Measurements from ENCODE around the gene EXD2. TPM values are rescaled to one million over a fixed set of nuclear protein-coding genes. Genes with fewer than 3 reads are reported as not detected.

EXD2 gene
- total RNA-seq, 1 experiment from 2014 or later, result 26.2 TPM

DNA sequence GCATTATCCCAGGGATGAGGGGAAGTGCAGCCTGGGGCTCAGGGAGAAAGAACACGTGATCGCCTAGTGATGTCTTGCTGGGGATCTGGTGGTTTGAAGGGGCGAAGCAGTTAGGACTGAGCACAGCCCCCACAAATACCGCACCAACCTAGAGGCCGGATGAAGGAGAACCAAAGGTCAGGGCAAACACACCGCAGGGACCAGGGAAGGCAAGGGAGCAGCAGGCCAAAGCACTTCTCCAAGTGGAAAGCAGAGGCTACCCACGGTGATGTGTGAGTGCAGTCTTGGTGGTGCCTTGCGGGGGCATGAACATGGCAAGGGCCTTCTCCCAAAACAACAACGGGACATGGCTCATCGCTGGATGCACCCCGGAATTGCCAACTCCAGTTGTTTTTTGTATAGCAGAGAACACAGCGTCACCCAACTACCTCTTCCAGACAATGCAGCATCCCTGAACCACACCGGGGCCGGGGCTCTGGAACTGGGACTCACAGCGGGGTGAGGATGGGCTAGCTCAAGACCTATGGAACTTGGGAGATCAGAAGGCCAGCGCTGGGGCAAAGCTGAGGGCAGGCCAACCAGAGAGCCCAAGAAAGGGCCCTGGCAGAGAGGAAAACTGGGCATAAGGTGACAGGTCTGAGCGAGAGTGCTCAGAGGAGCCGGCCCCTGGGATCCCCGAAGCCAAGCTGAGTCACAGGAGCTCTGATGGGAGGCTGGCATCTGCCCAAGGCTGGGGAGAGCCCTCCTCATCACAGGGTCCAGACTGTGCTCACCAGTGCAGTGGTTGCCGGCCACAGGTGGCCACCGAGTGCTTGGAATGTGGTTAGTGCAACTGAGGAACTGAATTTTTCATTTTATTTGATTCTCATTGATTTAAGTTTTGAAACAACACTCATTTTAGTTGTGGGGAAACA is 79.8 kb downstream of the EXD2 start:
- no peaks in the 10 kb centered on the region for H3K4me1 Mint-ChIP-seq
- DNase-seq (ENCODE audit: low spot score) (no peak), ATAC-seq (no peak)
- POLR2A ChIA-PET, result no interaction called here
- H3K4me3 Mint-ChIP-seq, result no peak overlapping the region
- H3K9me3 Mint-ChIP-seq, result peaks cover 2% of the 10 kb centered on the region; the same call in 1 of the 2 replicates
- CTCF ChIA-PET, result interaction anchor here (1.1 to 2.2 kb wide), 2 partner anchors 10 to 17 kb away, joined by 3 to 8 read pairs; no protein-coding TSS in a partner anchor
- H3K36me3 Mint-ChIP-seq, result no peaks in the 10 kb centered on the region
- TF ChIP-seq ESRRA (CRISPR knock-in tag; IDR thresholded peaks at IDR 0.05; ENCODE audit: borderline replicate concordance) (no peak), CBFB (CRISPR knock-in tag; IDR thresholded peaks at IDR 0.05; ENCODE audit: low read depth) (no peak), NR1H2 (CRISPR knock-in tag; IDR thresholded peaks at IDR 0.05) (no peak), ETV6 (CRISPR knock-in tag; IDR thresholded peaks at IDR 0.05) (no peak), ZNF532 (CRISPR knock-in tag; IDR thresholded peaks at IDR 0.05; ENCODE audit: borderline replicate concordance) (no peak), GTF2I (CRISPR knock-in tag; conservative IDR thresholded peaks at IDR 0.05) (no peak), ZBTB21 (CRISPR knock-in tag; IDR thresholded peaks at IDR 0.05; ENCODE audit: borderline replicate concordance) (no peak), CDX4 (CRISPR knock-in tag; IDR thresholded peaks at IDR 0.05; ENCODE audit: borderline replicate concordance) (no peak), EMX1 (CRISPR knock-in tag; IDR thresholded peaks at IDR 0.05) (no peak), PRRX2 (CRISPR knock-in tag; IDR thresholded peaks at IDR 0.05) (no peak), NFE2L1 (CRISPR knock-in tag; IDR thresholded peaks at IDR 0.05) (no peak), IRF2 (CRISPR knock-in tag; IDR thresholded peaks at IDR 0.05; ENCODE audit: borderline replicate concordance, low read depth) (no peak), OVOL2 (CRISPR knock-in tag; IDR thresholded peaks at IDR 0.05; ENCODE audit: borderline replicate concordance) (no peak), TEAD1 (CRISPR knock-in tag; IDR thresholded peaks at IDR 0.05) (no peak), ATF1 (CRISPR knock-in tag; IDR thresholded peaks at IDR 0.05) (no peak)
- TF ChIP-seq, protein P1, sequence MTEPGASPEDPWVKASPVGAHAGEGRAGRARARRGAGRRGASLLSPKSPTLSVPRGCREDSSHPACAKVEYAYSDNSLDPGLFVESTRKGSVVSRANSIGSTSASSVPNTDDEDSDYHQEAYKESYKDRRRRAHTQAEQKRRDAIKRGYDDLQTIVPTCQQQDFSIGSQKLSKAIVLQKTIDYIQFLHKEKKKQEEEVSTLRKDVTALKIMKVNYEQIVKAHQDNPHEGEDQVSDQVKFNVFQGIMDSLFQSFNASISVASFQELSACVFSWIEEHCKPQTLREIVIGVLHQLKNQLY (CRISPR knock-in tag; IDR thresholded peaks at IDR 0.05), result no peak
- H3K27me3 Mint-ChIP-seq (ENCODE audit: low read depth), result no peaks in the 10 kb centered on the region
- H3K27ac Mint-ChIP-seq, result no peak overlapping the region

GRCh38 chr14:69274321-69274720 is 83.0 kb downstream of the EXD2 start:
- H3K27me3 Mint-ChIP-seq (ENCODE audit: low read depth), result no peaks in the 10 kb centered on the region
- no peak overlapping the region for H3K4me3 Mint-ChIP-seq
- POLR2A ChIA-PET, result no interaction called here
- ATAC-seq, result no peak
- no peak for DNase-seq (ENCODE audit: low spot score)
- H3K27ac Mint-ChIP-seq, result no peak overlapping the region
- no peaks in the 10 kb centered on the region for H3K36me3 Mint-ChIP-seq
- TF ChIP-seq ZNF263 (CRISPR knock-in tag; IDR thresholded peaks at IDR 0.05; ENCODE audit: low read depth) (no peak), ZNF317 (CRISPR knock-in tag; IDR thresholded peaks at IDR 0.05; ENCODE audit: borderline replicate concordance, low read depth) (no peak), TEAD1 (CRISPR knock-in tag; IDR thresholded peaks at IDR 0.05) (no peak), FOXP1 (CRISPR knock-in tag; IDR thresholded peaks at IDR 0.05; ENCODE audit: borderline replicate concordance) (no peak), NR2C2 (CRISPR knock-in tag; IDR thresholded peaks at IDR 0.05) (no peak)
- TF ChIP-seq, protein P2, sequence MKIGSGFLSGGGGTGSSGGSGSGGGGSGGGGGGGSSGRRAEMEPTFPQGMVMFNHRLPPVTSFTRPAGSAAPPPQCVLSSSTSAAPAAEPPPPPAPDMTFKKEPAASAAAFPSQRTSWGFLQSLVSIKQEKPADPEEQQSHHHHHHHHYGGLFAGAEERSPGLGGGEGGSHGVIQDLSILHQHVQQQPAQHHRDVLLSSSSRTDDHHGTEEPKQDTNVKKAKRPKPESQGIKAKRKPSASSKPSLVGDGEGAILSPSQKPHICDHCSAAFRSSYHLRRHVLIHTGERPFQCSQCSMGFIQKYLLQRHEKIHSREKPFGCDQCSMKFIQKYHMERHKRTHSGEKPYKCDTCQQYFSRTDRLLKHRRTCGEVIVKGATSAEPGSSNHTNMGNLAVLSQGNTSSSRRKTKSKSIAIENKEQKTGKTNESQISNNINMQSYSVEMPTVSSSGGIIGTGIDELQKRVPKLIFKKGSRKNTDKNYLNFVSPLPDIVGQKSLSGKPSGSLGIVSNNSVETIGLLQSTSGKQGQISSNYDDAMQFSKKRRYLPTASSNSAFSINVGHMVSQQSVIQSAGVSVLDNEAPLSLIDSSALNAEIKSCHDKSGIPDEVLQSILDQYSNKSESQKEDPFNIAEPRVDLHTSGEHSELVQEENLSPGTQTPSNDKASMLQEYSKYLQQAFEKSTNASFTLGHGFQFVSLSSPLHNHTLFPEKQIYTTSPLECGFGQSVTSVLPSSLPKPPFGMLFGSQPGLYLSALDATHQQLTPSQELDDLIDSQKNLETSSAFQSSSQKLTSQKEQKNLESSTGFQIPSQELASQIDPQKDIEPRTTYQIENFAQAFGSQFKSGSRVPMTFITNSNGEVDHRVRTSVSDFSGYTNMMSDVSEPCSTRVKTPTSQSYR (CRISPR knock-in tag; IDR thresholded peaks at IDR 0.05), result no peak
- CTCF ChIA-PET, result no interaction called here
- peaks cover 11% of the 10 kb centered on the region for H3K9me3 Mint-ChIP-seq
- H3K4me1 Mint-ChIP-seq, result no peaks in the 10 kb centered on the region
